GM19099 (cell line): ENCODE data around the gene SDHA.

ENCODE experiments used
- POLR2A ChIP-seq: IDR thresholded peaks from 3 replicates; pipeline ENCODE4 v1.6.1; 2011; ENCODE audit warnings: low read depth; ENCODE audit not compliant: insufficient read length; ENCODE audit errors: extremely low read depth

Gene SDHA

GRCh38 chr5:228886-229285, 10.8 kb downstream of the SDHA start:
- TF ChIP-seq POLR2A = no peak

- TF ChIP-seq POLR2A = no peak
These were observed 12.6 kb downstream of the SDHA start for GRCh38 chr5:230711-231110.

- no peak for TF ChIP-seq POLR2A
These were observed 13.5 kb downstream of the SDHA start for GRCh38 chr5:231661-232060.

- TF ChIP-seq POLR2A = no peak
These were observed 16.3 kb downstream of the SDHA start for GRCh38 chr5:234450-234849.

- no peak for TF ChIP-seq POLR2A
These were observed 34.4 kb downstream of the SDHA start for GRCh38 chr5:252546-252945.

- no peak for TF ChIP-seq POLR2A
These were observed 39.0 kb downstream of the SDHA start for GRCh38 chr5:257148-257547.

- no peak for TF ChIP-seq POLR2A
These were observed 46.2 kb downstream of the SDHA start for GRCh38 chr5:264338-264737.

- no peak for TF ChIP-seq POLR2A
These were observed 49.6 kb downstream of the SDHA start for GRCh38 chr5:267716-268115.

- TF ChIP-seq POLR2A = no peak
These were observed 52.2 kb downstream of the SDHA start for GRCh38 chr5:270340-270739.

- no peak for TF ChIP-seq POLR2A
These were observed 60.5 kb downstream of the SDHA start for GRCh38 chr5:278646-279045.

- TF ChIP-seq POLR2A = no peak
These were observed 68.0 kb downstream of the SDHA start for GRCh38 chr5:285991-286557.

- TF ChIP-seq POLR2A = no peak
These were observed 80.6 kb downstream of the SDHA start for GRCh38 chr5:298737-299125.

GRCh38 chr5:302966-303365, 84.8 kb downstream of the SDHA start:
- no peak for TF ChIP-seq POLR2A

- TF ChIP-seq POLR2A = no peak
These were observed 86.9 kb downstream of the SDHA start for GRCh38 chr5:305050-305449.

- TF ChIP-seq POLR2A = no peak
These were observed 87.3 kb downstream of the SDHA start for GRCh38 chr5:305459-305858.

- no peak for TF ChIP-seq POLR2A
These were observed 88.1 kb downstream of the SDHA start for GRCh38 chr5:306011-306805.
